ENCODE data around the gene YAF2. TPM values are rescaled to one million over a fixed set of nuclear protein-coding genes. Genes with fewer than 3 reads are reported as not detected.

YAF2 gene
- total and polyA plus RNA-seq, 2 of the 13 experiments (the other 11 are each of a cell fraction or from before 2014, with no cell fraction given): 8.4 to 11.7 TPM

- TF ChIP-seq HMG20A (CRISPR knock-in tag; IDR thresholded peaks at IDR 0.05; ENCODE audit: borderline replicate concordance) (peak; percentile 60; the same call in 1 of the 2 replicates), HMG20B (CRISPR knock-in tag; conservative IDR thresholded peaks at IDR 0.05) (peak; percentile 93), ZNF18 (CRISPR knock-in tag; IDR thresholded peaks at IDR 0.05; ENCODE audit: insufficient replicate concordance) (no peak), SOX13 (IDR thresholded peaks at IDR 0.05) (no peak), SOX13 (CRISPR knock-in tag; conservative IDR thresholded peaks at IDR 0.05 in 1 of 2, IDR thresholded peaks at IDR 0.05 in 1 of 2) (peak in 1 of 2 experiments; percentile 23; a peak in 1 of 4 replicates), ZNF317 (CRISPR knock-in tag; IDR thresholded peaks at IDR 0.05) (no peak), MED1 (CRISPR knock-in tag; IDR thresholded peaks at IDR 0.05) (no peak), PAX8 (CRISPR knock-in tag; IDR thresholded peaks at IDR 0.05; ENCODE audit: borderline replicate concordance) (no peak), ZBTB3 (CRISPR knock-in tag; IDR thresholded peaks at IDR 0.05; ENCODE audit: borderline replicate concordance, low read depth) (no peak), NFKB2 (CRISPR knock-in tag; IDR thresholded peaks at IDR 0.05; ENCODE audit: borderline replicate concordance) (no peak), ZNF816 (CRISPR knock-in tag; IDR thresholded peaks at IDR 0.05; ENCODE audit: borderline replicate concordance) (no peak), SAP130 (CRISPR knock-in tag; IDR thresholded peaks at IDR 0.05; ENCODE audit: low read depth) (peak; percentile 62), GATAD1 (CRISPR knock-in tag; IDR thresholded peaks at IDR 0.05) (no peak), ZMYM4 (CRISPR knock-in tag; IDR thresholded peaks at IDR 0.05) (0 out of 2 replicates have a peak, but pooled peaks have one; percentile 37), SAFB2 (CRISPR knock-in tag; IDR thresholded peaks at IDR 0.05; ENCODE audit: borderline replicate concordance, low read depth) (no peak), CENPBD1 (CRISPR knock-in tag; IDR thresholded peaks at IDR 0.05; ENCODE audit: borderline replicate concordance, low read depth) (no peak), ZNF576 (CRISPR knock-in tag; IDR thresholded peaks at IDR 0.05) (no peak), ZKSCAN5 (CRISPR knock-in tag; IDR thresholded peaks at IDR 0.05) (no peak), KLF6 (CRISPR knock-in tag; IDR thresholded peaks at IDR 0.05) (no peak), CBFB (CRISPR knock-in tag; IDR thresholded peaks at IDR 0.05) (peak; percentile 69; the same call in 1 of the 2 replicates), NR2F6 (IDR thresholded peaks at IDR 0.05) (no peak), NR2F6 (CRISPR knock-in tag; IDR thresholded peaks at IDR 0.05) (0 out of 2 replicates have a peak, but pooled peaks have one; percentile 13), SATB2 (CRISPR knock-in tag; IDR thresholded peaks at IDR 0.05) (no peak), ZFP41 (CRISPR knock-in tag; IDR thresholded peaks at IDR 0.05; ENCODE audit: borderline replicate concordance) (no peak), SOX6 (IDR thresholded peaks at IDR 0.05) (no peak), SOX6 (CRISPR knock-in tag; IDR thresholded peaks at IDR 0.05) (no peak), NFYC (CRISPR knock-in tag; IDR thresholded peaks at IDR 0.05) (peak; percentile 64), ZNF256 (CRISPR knock-in tag; conservative IDR thresholded peaks at IDR 0.05) (no peak), ZNF652 (CRISPR knock-in tag; IDR thresholded peaks at IDR 0.05; ENCODE audit: borderline replicate concordance, low read depth) (no peak), ZFP36L2 (CRISPR knock-in tag; IDR thresholded peaks at IDR 0.05) (no peak), FOXA3 (CRISPR knock-in tag; IDR thresholded peaks at IDR 0.05) (peak; percentile 71), CREB1 (IDR thresholded peaks at IDR 0.05) (0 out of 2 replicates have a peak, but pooled peaks have one; percentile 8), CREB1 (CRISPR knock-in tag; IDR thresholded peaks at IDR 0.05) (no peak), KDM5A (IDR thresholded peaks at IDR 0.05; ENCODE audit: borderline replicate concordance, low read length) (no peak)
Measured at GRCh38 chr12:42140901-42141300, 97.1 kb downstream of the YAF2 start (continued).

Data from HepG2 (cell line).